T1000 (cell line): Measurements from ENCODE around the gene MAP1LC3B.

Experiments
- DNase-seq: peaks from one replicate; lab custom pipeline; 2025; ENCODE audit warnings: mixed read lengths; lab: John Stamatoyannopoulos, UW

The MAP1LC3B gene

GRCh38 chr16:87409781-87410180 lies 17.6 kb downstream of the MAP1LC3B start:
- DNase-seq: no peak

- DNase-seq: no peak
These were observed 18.4 kb downstream of the MAP1LC3B start for GRCh38 chr16:87410530-87410929.

- no peak for DNase-seq
These were observed 18.8 kb downstream of the MAP1LC3B start for GRCh38 chr16:87410968-87411367.

- no peak for DNase-seq
These were observed 19.5 kb downstream of the MAP1LC3B start for GRCh38 chr16:87411375-87412271.

- no peak for DNase-seq
These were observed 20.3 kb downstream of the MAP1LC3B start for GRCh38 chr16:87412371-87412995.

- no peak for DNase-seq
These were observed 20.9 kb downstream of the MAP1LC3B start for GRCh38 chr16:87412996-87413421.

GRCh38 chr16:87414251-87414680 lies 22.1 kb downstream of the MAP1LC3B start:
- no peak for DNase-seq

GRCh38 chr16:87415441-87415840 lies 23.3 kb downstream of the MAP1LC3B start:
- no peak for DNase-seq

DNA sequence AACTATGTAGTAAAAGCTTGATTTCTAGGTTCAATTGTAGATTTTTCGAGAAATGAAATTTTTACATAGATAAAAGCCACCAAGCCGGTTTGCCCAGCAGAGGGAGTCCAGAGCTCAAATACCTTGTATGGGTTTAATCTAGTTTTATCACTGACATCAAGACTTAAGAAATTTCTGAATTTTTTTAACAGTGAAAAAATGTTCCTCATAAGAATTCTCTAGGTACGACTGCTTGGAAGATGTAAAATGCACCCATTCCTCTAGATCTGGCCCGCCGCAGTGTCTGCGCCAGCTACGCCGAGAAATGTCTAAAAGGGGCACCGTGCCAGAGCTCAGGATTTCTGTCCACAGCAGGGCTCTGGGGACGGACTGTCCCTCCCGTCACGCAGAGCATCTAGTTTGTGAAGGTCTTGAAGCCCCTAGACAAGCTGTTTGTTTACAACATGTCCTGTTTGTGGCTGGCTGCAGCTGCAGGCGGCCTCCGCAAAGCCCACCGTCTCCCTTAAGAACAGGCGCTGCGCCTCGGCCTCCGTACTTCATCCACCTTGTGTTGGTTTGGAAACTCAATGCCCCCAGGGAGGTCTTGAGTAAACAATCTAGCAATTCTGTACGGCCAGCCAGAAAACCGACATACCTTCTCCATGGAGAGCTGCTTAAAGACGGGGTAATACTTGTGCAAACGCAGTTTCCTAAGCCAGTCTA lies 24.8 kb downstream of the MAP1LC3B start:
- DNase-seq: no peak

DNA sequence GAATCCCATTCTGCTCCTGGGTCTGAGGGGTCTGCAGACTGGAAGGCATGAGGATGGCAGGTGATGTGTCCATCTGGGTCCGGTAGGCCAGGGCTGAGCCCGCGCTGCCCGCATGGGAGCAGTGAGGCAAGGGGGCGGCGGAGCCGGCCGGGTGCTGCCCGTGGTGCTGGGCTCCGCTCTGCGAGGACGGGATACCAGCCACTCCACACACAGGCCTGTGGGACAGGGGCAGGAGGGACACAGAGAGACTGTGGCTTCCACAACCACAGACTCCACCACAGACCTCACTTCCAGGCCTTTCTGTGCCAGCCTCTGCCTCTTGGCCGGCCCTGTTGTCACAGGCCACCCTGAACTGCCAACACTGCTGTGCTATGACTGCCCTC lies 25.4 kb downstream of the MAP1LC3B start:
- no peak for DNase-seq

DNA sequence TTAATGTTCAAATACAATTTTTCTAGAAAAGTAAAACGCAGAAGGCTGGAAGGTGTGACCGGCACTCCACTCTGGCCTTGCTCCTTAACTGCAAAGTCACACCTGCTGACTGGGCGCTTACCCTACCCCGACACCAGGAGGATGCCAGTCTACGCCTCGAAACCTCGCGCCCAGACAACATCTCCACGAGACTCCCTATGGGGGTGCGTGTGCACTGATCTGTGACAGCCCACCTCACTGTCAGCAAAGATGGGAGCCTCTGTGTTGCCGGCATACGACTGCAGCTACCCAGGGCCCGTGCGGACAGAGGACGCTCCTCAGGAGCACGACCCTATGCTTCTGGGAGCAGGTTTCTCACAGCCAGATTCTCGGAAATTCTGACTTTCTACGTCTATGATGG lies 26.1 kb downstream of the MAP1LC3B start:
- DNase-seq: no peak

- no peak for DNase-seq
These were observed 26.5 kb downstream of the MAP1LC3B start for GRCh38 chr16:87418644-87419043.

GRCh38 chr16:87420026-87421002 lies 28.2 kb downstream of the MAP1LC3B start:
- DNase-seq: no peak

GRCh38 chr16:87421003-87421912 lies 29.1 kb downstream of the MAP1LC3B start:
- no peak for DNase-seq

DNA sequence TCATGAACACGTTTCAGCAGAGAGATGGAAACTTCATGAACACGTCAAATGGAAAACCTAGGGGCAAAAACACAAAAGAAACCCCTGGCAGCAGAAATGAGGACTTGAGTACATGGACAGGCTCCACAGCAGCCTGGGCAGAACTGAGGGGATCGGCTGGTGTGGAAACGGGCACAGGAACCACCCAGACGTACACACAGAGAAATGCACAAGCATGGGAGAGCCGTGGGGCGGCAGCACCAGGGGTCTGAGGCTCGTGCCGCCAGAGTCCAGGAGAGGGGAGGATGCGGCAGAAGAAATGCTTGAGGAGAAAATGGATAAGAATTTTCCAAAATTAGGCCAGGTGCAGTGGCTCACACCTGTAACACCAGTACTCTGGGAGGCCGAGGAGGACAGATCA lies 30.0 kb downstream of the MAP1LC3B start:
- no peak for DNase-seq

DNA sequence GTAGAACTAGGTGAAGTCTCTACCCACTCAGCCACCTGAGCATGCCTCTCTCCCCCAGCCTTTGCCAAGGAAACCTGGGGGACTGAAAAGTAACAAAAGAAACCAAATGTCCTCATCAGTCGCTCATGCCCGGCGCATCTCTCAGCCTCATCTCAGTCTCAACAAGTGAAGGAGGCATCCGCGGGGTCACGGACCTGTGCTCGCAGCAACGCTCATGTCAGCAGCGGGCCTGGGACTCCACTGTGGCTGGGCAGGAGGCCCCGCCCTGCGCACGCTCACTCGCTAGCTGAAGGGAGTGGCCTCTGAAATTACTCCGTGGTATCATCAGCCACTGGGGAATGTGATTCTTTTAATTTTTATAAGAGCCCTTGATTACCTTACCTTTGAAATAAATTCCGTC lies 31.3 kb downstream of the MAP1LC3B start:
- DNase-seq: no peak

DNA sequence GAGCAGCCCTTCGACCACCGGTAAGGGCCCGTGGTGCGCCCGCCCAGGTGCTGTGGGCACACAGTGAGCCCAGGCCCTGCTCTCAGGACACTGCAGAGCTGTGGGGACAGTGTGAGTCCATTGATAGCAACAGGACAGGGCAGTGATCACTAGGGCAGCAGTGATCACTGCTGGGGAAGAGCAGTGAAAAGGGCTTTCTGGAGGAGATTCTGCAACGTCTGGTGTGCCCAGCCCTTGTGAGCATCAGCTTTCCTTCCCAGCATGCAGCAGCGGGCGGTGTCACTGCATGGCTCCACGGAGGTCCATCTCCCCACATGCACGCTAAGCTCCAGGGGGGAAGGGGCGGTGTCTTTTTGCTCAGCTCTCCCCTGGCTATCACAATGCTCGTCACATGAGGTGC lies 32.1 kb downstream of the MAP1LC3B start:
- DNase-seq: no peak

- DNase-seq: no peak
These were observed 33.8 kb downstream of the MAP1LC3B start for GRCh38 chr16:87425941-87426340.

DNA sequence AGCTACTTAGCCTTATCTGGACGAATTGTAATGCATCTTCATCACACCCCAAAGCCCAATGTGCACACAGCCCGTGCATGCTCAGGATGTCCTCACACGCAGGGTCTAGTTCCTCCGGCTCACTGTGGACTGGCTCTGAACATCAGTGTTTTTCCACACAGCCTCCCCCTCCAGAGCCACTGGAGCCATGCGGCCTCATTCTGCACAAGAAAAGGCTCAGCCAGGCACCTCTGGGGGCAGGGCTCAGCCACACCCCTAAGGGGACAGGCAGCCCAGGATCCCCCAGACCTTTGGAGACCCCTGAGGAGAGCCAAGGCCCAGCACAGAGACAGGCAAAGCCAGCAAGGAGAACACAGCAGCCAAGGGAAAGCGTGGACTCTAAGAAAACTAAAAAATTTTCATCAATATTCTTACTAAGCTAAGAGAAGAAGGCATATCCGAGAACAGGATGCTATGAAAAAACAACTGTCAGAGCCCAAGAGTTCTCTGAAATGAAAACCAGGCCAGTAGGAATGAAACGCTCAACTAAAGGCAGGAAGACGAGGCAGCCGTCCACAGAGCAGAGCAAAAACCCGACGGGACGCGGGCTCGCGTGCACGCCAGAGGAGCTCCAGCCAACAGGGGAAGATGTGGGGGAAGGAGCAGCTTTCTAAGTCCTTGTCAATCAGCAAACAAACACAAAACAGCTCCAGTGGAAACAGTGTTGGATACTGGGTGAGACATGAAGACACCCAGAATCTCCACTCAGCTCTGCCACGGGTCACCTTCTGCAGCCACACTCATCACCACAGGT lies 34.5 kb downstream of the MAP1LC3B start:
- DNase-seq: no peak

DNA sequence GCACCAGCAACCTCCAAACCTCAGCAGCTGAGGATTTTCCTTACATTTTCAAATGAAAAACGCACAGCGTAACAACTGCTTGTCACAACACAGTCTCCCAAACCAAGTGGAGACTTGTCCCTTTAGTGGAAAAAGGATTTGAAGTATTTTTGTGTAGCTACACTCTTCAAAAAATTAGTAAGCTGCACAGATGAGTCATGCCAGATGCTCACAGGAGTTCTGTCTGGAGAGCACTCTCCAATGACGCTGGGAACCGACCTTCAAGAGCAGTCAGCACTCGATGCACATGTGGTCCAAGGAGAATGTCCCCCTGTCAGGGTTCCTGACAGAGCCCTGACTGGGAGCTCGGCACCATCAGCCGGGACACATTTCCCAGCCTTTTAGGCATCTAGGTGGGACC lies 39.8 kb downstream of the MAP1LC3B start:
- DNase-seq: no peak
